ENCODE results near the gene SIM2. TPM values are rescaled to one million over a fixed set of nuclear protein-coding genes. Genes with fewer than 3 reads are reported as not detected.

Gene SIM2
- total RNA-seq, 1 experiment from 2014 or later, result 0.27 TPM

Other genes starting within 250 kb of the SIM2 start
- 4.6 TPM in 1 of 2 replicates, not detected in the other for gene CLDN14, start 219.0 kb upstream of the SIM2 start, total RNA-seq (2014; rRNA removed; shearing (Covaris generic); ENCODE audit: low replicate concordance)